Activated T-cell treated with anti-CD3 and anti-CD28 coated beads, Interleukin-2, amount 50 U/mL, for 72 hours (primary cell): ENCODE measurements around the gene AGPAT2. TPM values are rescaled to one million over a fixed set of nuclear protein-coding genes. Genes with fewer than 3 reads are reported as not detected.
"Not testable (repeated sequence)": the region's sequence is repeated elsewhere in the genome, so short reads cannot be mapped to it uniquely, and the experiment has no call there.

Source experiments
- ATAC-seq, 2 donors: fragments of 150-1000 bp; cut with Tn5 transposase; replicated peaks in 1 of 2; 2 replicates each; pipeline ENCODE4 v1.10.0; 2021; ENCODE audit warnings: moderate library complexity in 2 of 2, mild to moderate bottlenecking in 1 of 2
- DNase-seq, 2 donors: peaks; one replicate each; pipeline ENCODE4 v3.0.0; 2021 to 2022; ENCODE audit warnings: mixed read lengths in 1 of 2
- H3K27ac Mint-ChIP-seq: one replicate; pipeline ENCODE4 v1.8.0; 2022; ENCODE audit warnings: mild to moderate bottlenecking, moderate library complexity, mixed read lengths
- H3K27me3 Mint-ChIP-seq: one replicate; pipeline ENCODE4 v1.8.0; 2022; ENCODE audit warnings: low read depth, mixed read lengths
- H3K36me3 Mint-ChIP-seq, 2 donors: one replicate each; pipeline ENCODE4 v1.8.0; 2022; ENCODE audit warnings: mixed read lengths in 2 of 2, mild to moderate bottlenecking in 1 of 2; ENCODE audit not compliant: insufficient read depth in 2 of 2
- H3K4me1 Mint-ChIP-seq: one replicate; pipeline ENCODE4 v1.8.0; 2022; ENCODE audit warnings: low read depth, mixed read lengths
- H3K4me3 Mint-ChIP-seq, 2 donors: one replicate each; pipeline ENCODE4 v1.8.0; 2022; ENCODE audit warnings: mild to moderate bottlenecking in 2 of 2, mixed read lengths in 2 of 2, moderate library complexity in 2 of 2
- H3K9me3 Mint-ChIP-seq, 2 donors: one replicate each; pipeline ENCODE4 v1.8.0; 2022; ENCODE audit warnings: mixed read lengths in 2 of 2
- total RNA-seq, 2 donors: library from RNA; stranded (reverse); gene quantifications; one replicate each; pipeline ENCODE4 v1.2.3, GENCODE V29; 2022

AGPAT2 gene
- total RNA-seq, 2 donors from 2014 or later = 18.3 to 19.2 TPM

- H3K27ac Mint-ChIP-seq, H3K36me3 Mint-ChIP-seq, H3K9me3 Mint-ChIP-seq, ATAC-seq, DNase-seq, H3K4me3 Mint-ChIP-seq, H3K4me1 Mint-ChIP-seq: not testable (repeated sequence)
- H3K27me3 Mint-ChIP-seq = peaks cover 10% of the 10 kb centered on the region
Observed at GRCh38 chr9:136632072-136632471, 55.2 kb downstream of the AGPAT2 start.

GRCh38 chr9:136631038-136632000, 55.9 kb downstream of the AGPAT2 start:
- no peak overlapping the region for H3K27ac Mint-ChIP-seq
- H3K27me3 Mint-ChIP-seq = peaks cover 10% of the 10 kb centered on the region
- H3K9me3 Mint-ChIP-seq = no peaks in the 10 kb centered on the region
- H3K4me1 Mint-ChIP-seq = no peaks in the 10 kb centered on the region
- ATAC-seq (peak; percentile 94 to 95), DNase-seq (peak; percentile 83 to 84)
- no peak overlapping the region for H3K4me3 Mint-ChIP-seq
- no peaks in the 10 kb centered on the region for H3K36me3 Mint-ChIP-seq

GRCh38 chr9:136630662-136630992, 56.6 kb downstream of the AGPAT2 start:
- Mint-ChIP-seq H3K4me1 (no peaks in the 10 kb centered on the region), H3K27me3 (peaks cover 10% of the 10 kb centered on the region), H3K9me3 (no peaks in the 10 kb centered on the region), H3K27ac (no peak overlapping the region), H3K36me3 (no peaks in the 10 kb centered on the region), H3K4me3 (no peak overlapping the region)
- ATAC-seq (no peak), DNase-seq (no peak)

- ATAC-seq (peak; percentile 67 to 68), DNase-seq (peak; percentile 78 to 82)
- Mint-ChIP-seq H3K27ac (no peak overlapping the region), H3K9me3 (no peaks in the 10 kb centered on the region), H3K27me3 (peaks cover 10% of the 10 kb centered on the region), H3K36me3 (no peaks in the 10 kb centered on the region), H3K4me3 (no peak overlapping the region), H3K4me1 (no peaks in the 10 kb centered on the region)
Observed at GRCh38 chr9:136629879-136630661, 57.2 kb downstream of the AGPAT2 start.

GRCh38 chr9:136629001-136629878, 58.0 kb downstream of the AGPAT2 start:
- Mint-ChIP-seq H3K27me3 (peaks cover 10% of the 10 kb centered on the region), H3K9me3 (no peaks in the 10 kb centered on the region), H3K27ac (no peak overlapping the region), H3K4me3 (no peak overlapping the region), H3K4me1 (no peaks in the 10 kb centered on the region), H3K36me3 (no peaks in the 10 kb centered on the region)
- no peak for ATAC-seq
- DNase-seq = no peak

- Mint-ChIP-seq H3K27ac (no peak overlapping the region), H3K27me3 (peaks cover 10% of the 10 kb centered on the region), H3K9me3 (no peaks in the 10 kb centered on the region), H3K4me3 (no peak overlapping the region), H3K4me1 (no peaks in the 10 kb centered on the region), H3K36me3 (no peaks in the 10 kb centered on the region)
- DNase-seq (no peak), ATAC-seq (no peak)
Observed at GRCh38 chr9:136628268-136628667, 59.0 kb downstream of the AGPAT2 start.

- ATAC-seq (no peak), DNase-seq (no peak)
- Mint-ChIP-seq H3K4me1 (no peaks in the 10 kb centered on the region), H3K36me3 (no peaks in the 10 kb centered on the region), H3K27me3 (peaks cover 10% of the 10 kb centered on the region), H3K9me3 (no peaks in the 10 kb centered on the region), H3K27ac (no peak overlapping the region), H3K4me3 (no peak overlapping the region)
Observed at GRCh38 chr9:136627703-136628102, 59.6 kb downstream of the AGPAT2 start.

- H3K27ac Mint-ChIP-seq = no peak overlapping the region
- ATAC-seq = no peak
- no peaks in the 10 kb centered on the region for H3K36me3 Mint-ChIP-seq
- no peaks in the 10 kb centered on the region for H3K9me3 Mint-ChIP-seq
- no peak for DNase-seq
- H3K4me3 Mint-ChIP-seq = no peak overlapping the region
- H3K27me3 Mint-ChIP-seq = peaks cover 10% of the 10 kb centered on the region
- no peaks in the 10 kb centered on the region for H3K4me1 Mint-ChIP-seq
Observed at GRCh38 chr9:136626740-136627642, 60.3 kb downstream of the AGPAT2 start.

GRCh38 chr9:136626066-136626725, 61.1 kb downstream of the AGPAT2 start:
- no peak overlapping the region for H3K4me3 Mint-ChIP-seq
- H3K27ac Mint-ChIP-seq = no peak overlapping the region
- H3K36me3 Mint-ChIP-seq = no peaks in the 10 kb centered on the region
- no peak for DNase-seq
- H3K9me3 Mint-ChIP-seq = no peaks in the 10 kb centered on the region
- peaks cover 10% of the 10 kb centered on the region for H3K27me3 Mint-ChIP-seq
- no peaks in the 10 kb centered on the region for H3K4me1 Mint-ChIP-seq
- ATAC-seq = no peak

GRCh38 chr9:136625101-136626065, 61.9 kb downstream of the AGPAT2 start:
- peaks cover 10% of the 10 kb centered on the region for H3K27me3 Mint-ChIP-seq
- H3K4me3 Mint-ChIP-seq = no peak overlapping the region
- H3K27ac Mint-ChIP-seq = no peak overlapping the region
- H3K4me1 Mint-ChIP-seq = no peaks in the 10 kb centered on the region
- no peaks in the 10 kb centered on the region for H3K9me3 Mint-ChIP-seq
- DNase-seq (no peak), ATAC-seq (no peak)
- no peaks in the 10 kb centered on the region for H3K36me3 Mint-ChIP-seq
